ENCODE data around the gene PGA4.
"Not testable (repeated sequence)": the region's sequence is repeated elsewhere in the genome, so short reads cannot be mapped to it uniquely, and the experiment has no call there.

Gene PGA4

DNA sequence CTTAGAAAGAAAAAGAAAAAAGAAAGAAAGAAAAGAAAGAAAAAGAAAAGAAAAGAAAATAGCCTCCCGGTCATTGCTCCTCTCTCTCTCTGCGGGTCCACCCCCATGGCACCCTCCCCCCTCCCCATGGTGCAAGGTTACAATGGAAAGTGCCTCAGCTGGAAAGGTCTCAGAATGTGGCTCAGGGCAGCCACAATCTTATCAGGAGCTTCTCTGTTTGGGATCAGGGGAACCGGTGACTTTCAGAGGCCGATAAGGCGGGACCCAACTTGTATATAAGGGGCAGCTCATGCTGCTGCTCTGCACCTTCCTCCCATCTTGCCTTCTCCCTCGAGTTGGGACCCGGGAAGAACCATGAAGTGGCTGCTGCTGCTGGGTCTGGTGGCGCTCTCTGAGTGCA lies at the start of gene PGA4:
Gene PGA4, plus strand, starts transcription at position 301 of the 400 bp plus-strand sequence. Its CDS starts 54 bp downstream, at position 355.
- not testable (repeated sequence) for DNase-seq (ENCODE audit: low read depth in 2 of 2)

DNA sequence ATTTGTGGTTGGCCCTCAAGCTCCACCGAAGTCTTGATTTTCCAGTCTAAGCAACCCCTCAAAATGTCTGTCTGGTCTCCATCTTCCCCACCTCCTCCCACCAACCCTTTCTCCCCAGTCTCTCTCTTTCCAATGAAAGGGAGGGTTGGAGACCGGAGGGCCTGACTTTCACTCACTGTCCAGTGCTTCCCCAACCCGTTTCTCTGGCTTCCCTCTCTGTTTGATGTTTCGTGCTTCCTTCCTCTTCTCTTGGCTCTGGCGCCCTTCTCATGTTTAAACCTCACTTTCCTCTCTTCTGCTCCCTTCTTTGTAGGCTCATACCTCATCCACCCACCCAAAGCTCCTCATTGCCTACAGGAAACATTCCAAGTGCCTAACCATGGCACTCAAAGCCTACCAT lies 49.8 kb upstream of the PGA4 start:
- no peak for DNase-seq (ENCODE audit: low read depth in 2 of 2)

DNA sequence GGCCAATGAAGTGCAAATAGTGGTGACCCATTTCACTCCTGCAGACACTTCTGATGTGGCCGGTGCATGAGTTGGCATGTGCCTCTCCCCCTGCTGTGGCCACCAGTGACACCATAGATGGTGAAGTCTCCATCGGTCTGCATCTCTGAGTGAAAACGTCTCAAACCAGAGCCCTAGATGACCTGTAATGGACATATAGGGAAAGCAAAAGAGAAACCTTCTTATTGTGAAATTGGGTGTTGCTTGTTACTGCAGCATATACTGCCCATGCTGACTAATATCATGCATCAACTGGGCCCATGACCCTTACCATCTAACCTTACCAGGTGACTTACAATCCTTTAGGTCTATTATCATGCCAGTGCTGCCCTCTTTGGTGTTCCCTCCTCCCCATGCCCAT lies 49.3 kb upstream of the PGA4 start:
- no peak for DNase-seq (ENCODE audit: low read depth in 2 of 2)

GRCh38 chr11:61173456-61173855 lies 48.7 kb upstream of the PGA4 start:
- DNase-seq (ENCODE audit: low read depth in 2 of 2), result no peak

- DNase-seq (ENCODE audit: low read depth in 2 of 2), result no peak
Observed at GRCh38 chr11:61174273-61174672, 47.9 kb upstream of the PGA4 start.

DNA sequence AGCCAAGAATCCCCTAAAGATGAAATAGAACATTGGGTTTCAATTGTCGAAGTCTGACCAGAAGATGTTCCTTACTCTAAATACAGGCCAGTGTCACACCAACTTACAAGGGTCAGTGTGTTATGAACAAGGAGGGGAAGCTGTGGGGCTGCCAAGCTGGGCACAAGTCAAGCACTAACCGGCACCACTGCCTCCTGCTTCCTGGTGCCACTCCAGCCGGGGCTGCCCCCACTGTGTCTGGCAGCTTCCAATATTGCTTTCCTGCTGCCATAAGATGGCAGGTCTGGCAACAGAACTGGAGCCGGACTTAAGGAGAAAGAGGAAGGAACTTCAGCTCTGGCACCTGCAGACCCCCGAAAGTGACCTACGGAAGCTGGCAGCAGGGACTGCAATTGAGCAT lies 47.2 kb upstream of the PGA4 start:
- no peak for DNase-seq (ENCODE audit: low read depth in 2 of 2)

DNA sequence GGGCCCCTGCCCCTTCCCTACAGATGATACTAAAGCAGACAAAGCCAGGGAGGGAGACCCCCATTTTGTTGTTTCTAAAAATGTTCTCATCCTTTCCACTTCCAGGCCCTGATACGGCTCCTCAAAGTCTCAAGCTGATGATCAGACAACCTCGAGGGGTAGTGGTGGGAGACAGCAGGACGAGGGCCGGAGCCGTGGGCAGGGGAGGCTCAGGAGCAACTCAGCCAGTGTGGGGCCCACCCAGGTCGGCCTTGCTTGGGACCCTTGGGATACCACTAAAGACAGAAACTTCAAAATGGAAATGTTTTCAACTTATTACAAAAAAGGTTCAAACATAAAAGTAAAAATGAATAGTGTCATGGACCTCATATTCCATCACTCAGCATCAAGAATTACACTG lies 45.7 kb upstream of the PGA4 start:
- no peak for DNase-seq (ENCODE audit: low read depth in 2 of 2)

DNA sequence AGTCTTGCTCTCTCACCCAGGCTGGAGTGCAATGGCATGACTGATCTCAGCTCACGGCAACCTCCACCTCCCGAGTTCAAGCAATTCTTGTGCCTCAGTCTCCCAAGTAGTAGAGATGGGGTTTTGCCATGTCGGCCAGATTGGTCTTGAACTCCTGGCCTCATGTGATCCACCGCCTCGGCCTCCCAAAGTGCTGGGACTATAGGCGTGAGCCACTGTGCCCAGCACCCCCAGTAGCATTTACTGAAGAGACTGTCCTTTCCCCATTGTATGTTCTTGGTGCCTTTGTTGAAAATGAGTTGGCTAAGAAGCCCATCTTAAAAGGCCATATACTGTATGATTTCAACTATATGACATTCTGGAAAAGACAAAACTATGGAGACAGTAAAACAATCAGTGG lies 41.9 kb upstream of the PGA4 start:
- DNase-seq (ENCODE audit: low read depth in 2 of 2), result not testable (repeated sequence)

GRCh38 chr11:61181489-61181888 lies 40.7 kb upstream of the PGA4 start:
- no peak for DNase-seq (ENCODE audit: low read depth in 2 of 2)

DNA sequence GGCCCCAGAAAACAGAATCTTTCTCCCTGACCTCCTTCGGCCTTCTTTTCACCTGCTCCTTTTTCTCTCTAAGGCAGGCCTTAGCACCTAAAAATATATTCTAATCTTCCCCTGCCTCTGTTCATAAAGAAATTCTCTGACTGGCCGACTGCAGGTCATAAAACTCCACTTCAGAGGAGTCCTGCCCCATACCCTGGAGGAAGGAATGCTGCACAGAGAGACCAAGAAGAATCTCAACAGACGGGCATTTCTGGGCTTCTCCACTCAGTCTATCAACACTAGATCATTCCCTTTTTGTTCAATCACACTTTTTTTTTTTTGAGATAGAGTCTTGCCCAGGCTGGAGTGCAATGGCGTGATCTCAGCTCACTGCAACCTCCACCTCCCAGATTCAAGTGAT lies 38.5 kb upstream of the PGA4 start:
- no peak for DNase-seq (ENCODE audit: low read depth in 2 of 2)

- no peak for DNase-seq (ENCODE audit: low read depth in 2 of 2)
Observed at GRCh38 chr11:61186504-61186903, 35.6 kb upstream of the PGA4 start.

DNA sequence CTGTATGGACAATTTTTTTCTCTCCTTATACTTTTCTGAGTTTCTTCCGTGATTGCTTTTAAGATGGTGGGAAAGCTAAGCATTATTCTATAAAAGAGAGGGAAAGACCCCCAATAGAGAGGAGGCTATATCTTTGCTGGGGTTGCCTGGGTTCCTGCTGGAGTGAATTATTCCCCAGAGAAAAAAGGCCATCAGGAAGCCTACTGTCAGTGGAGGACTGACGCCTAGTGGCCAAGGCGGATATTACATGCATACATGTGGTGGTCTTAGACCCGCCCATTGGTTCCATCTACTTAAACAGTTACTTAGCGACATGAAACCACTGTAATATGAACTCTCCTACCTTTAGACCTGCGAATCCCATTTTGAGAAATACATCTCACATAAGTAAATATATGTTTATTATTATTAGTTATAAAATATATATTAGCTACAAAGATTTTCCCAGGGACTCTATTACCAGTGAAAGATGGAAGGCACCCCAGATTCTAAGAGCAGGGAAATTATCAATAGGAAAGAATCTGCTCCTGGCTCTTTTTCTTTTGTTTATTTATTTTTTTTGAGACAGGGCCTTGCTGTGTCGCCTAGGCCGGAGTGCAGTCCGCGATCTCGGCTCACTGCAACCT lies 34.5 kb upstream of the PGA4 start:
- DNase-seq (ENCODE audit: low read depth in 2 of 2), result peak; percentile 75 to 81

GRCh38 chr11:61189933-61190332 lies 32.2 kb upstream of the PGA4 start:
- DNase-seq (ENCODE audit: low read depth in 2 of 2), result no peak

GRCh38 chr11:61193596-61193995 lies 28.6 kb upstream of the PGA4 start:
- DNase-seq (ENCODE audit: low read depth in 2 of 2), result no peak

DNA sequence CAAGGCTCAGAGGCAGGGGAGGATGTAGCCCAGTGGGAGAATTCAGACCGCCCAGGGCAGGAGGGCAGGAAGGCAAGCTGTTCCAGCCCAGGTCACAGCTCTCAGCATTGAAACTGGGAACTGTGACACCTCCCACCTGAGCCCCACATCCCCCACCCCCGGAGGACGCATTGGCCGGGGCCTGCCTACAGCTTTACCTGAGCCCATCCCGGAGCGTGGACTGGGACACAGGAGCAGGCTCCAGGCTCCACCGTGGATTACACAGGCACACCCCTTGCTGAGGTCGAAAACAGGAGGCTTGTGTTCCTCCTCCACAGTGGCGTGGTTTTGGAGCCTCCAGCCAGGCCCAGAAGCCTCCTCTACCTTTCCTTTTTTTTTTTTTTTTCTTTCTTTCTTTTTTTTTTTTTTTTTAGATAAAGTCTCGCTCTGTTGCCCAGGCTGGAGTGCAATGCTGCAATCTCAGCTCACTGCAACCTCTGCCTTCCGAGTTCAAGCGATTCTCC lies 27.9 kb upstream of the PGA4 start:
- no peak for DNase-seq (ENCODE audit: low read depth in 2 of 2)

GRCh38 chr11:61194981-61195695 lies 27.0 kb upstream of the PGA4 start:
- no peak for DNase-seq (ENCODE audit: low read depth in 2 of 2)

- no peak for DNase-seq (ENCODE audit: low read depth in 2 of 2)
Observed at GRCh38 chr11:61195719-61196118, 26.4 kb upstream of the PGA4 start.

- DNase-seq (ENCODE audit: low read depth in 2 of 2), result no peak
Observed at GRCh38 chr11:61198361-61198760, 23.8 kb upstream of the PGA4 start.

DNA sequence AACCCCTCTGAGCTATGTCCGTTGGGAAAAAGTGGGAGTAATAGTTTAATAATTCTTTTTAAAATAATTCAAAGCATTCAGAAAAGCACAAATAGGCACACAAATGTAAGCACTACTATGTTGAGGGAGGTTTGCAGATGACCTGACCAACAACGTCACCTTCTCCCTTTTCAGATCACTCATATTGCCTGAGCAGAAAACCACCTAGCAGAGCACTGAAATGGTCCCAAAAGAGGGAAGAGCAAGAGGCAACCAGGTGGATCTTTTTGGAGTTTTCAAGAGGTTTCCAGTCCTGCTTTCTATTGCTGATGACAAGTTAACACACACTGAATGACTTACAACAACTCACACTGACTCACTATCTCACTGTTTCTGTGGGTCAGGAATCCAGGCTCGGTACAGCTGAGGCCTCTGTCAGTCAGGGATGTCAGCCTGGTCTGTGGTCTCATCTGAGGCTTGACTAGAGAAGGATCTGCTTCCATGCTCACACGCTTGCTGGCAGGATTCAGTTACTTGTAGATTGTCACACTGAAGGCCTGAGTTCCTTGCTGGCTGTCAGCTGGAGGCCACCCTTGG lies 23.1 kb upstream of the PGA4 start:
- DNase-seq (ENCODE audit: low read depth in 2 of 2), result no peak

- no peak for DNase-seq (ENCODE audit: low read depth in 2 of 2)
Observed at GRCh38 chr11:61201476-61201875, 20.7 kb upstream of the PGA4 start.

DNA sequence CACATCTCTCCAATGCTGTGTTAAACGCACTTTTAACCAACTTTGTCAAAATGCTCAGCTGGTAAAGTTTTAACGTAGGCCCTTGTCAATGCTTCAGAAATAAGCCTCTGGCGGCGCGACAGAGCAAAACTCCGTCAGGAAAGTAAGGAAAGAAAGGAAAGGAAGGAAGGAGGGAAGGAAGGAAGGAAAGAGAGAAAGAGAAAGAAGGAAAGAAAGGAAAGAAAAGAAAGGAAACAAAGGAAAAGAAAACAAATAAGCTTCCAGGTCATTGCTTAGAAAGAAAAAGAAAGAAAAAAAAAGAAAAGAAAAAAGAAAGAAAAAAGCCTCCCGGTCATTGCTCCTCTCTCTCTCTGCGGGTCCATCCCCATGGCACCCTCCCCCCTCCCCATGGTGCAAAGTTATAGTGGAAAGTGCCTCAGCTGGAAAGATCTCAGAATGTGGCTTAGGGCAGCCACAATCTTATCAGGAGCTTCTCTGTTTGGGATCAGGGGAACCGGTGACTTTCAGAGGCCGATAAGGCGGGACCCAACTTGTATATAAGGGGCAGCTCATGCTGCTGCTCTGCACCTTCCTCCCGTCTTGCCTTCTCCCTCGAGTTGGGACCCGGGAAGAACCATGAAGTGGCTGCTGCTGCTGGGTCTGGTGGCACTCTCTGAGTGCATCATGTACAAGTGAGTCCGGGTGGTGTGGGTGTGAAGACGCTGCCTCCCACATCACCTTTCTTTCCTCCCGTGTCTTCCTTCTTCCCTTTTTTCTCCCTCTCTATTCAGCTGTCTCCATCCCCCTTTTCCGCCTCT lies 19.0 kb upstream of the PGA4 start, which contains the start of gene PGA3:
Gene PGA3, plus strand, starts transcription at position 566 of the 797 bp plus-strand sequence. Its CDS starts 50 bp downstream, at position 616.
- not testable (repeated sequence) for DNase-seq (ENCODE audit: low read depth in 2 of 2)

DNA sequence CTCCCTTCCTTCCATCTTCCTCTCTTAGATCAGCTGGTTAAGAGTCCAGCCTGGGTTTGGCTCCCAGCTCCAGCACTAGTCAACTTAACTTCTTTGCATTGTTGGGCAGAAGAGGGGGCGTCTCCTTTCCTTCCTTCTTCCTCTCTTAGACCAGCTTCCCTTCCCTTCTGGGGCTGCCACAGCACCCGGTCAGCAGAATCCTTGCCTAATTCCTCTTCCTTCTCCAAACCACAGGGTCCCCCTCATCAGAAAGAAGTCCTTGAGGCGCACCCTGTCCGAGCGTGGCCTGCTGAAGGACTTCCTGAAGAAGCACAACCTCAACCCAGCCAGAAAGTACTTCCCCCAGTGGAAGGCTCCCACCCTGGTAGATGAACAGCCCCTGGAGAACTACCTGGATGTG lies 18.3 kb upstream of the PGA4 start:
- not testable (repeated sequence) for DNase-seq (ENCODE audit: low read depth in 2 of 2)

Measured in stimulated activated CD4-positive, alpha-beta T cell treated with anti-CD3 and anti-CD28 coated beads, Interleukin-4, amount 100 ng/mL, for 48 hours (primary cell).